Measurements from ENCODE around the gene MDK. TPM values are rescaled to one million over a fixed set of nuclear protein-coding genes. Genes with fewer than 3 reads are reported as not detected.

The MDK gene
- total and polyA plus RNA-seq, 2 of the 13 experiments (the other 11 are each of a cell fraction or from before 2014, with no cell fraction given) = 312 to 407 TPM

GRCh38 chr11:46338636-46338987, 42.9 kb upstream of the MDK start (continued):
- TF ChIP-seq IKZF5 (CRISPR knock-in tag; IDR thresholded peaks at IDR 0.05) (no peak), TBP (CRISPR knock-in tag; IDR thresholded peaks at IDR 0.05) (no peak), ZNF333 (CRISPR knock-in tag; IDR thresholded peaks at IDR 0.05; ENCODE audit: borderline replicate concordance) (no peak), ZNF160 (CRISPR knock-in tag; IDR thresholded peaks at IDR 0.05) (no peak), ZSCAN20 (CRISPR knock-in tag; IDR thresholded peaks at IDR 0.05; ENCODE audit: borderline replicate concordance) (no peak), HHEX (CRISPR knock-in tag; IDR thresholded peaks at IDR 0.05) (no peak), ZKSCAN5 (CRISPR knock-in tag; IDR thresholded peaks at IDR 0.05) (no peak), HBP1 (CRISPR knock-in tag; IDR thresholded peaks at IDR 0.05; ENCODE audit: low read depth) (no peak), ZNF263 (CRISPR knock-in tag; IDR thresholded peaks at IDR 0.05) (no peak)

GRCh38 chr11:46338988-46339666, 42.3 kb upstream of the MDK start:
- H3K4me2 ChIP-seq (ENCODE audit: low read depth, low read length) = peak overlapping the region; percentile 37; the same call in 1 of the 2 replicates
- H3K27ac ChIP-seq (ENCODE audit: extremely low read length, insufficient read depth, low read length) = no peak overlapping the region
- no TSS peak for BruUV-seq (replicated peaks)
- no peak for DNase-seq (ENCODE audit: low spot score)
- ChIA-PET CTCF (ENCODE audit: low intra/inter-chr PET ratio, low total read pairs) (no interaction called here), POLR2A (no interaction called here)
- H3K9ac ChIP-seq (ENCODE audit: insufficient read depth, low read depth, low read length) = no peak overlapping the region
- peaks cover 7 to 65% of the 10 kb centered on the region in 2 experiments for H3K27me3 ChIP-seq (ENCODE audit: control insufficient read depth in 1 of 2, insufficient read depth in 2 of 2, low read length in 2 of 2)
- in situ Hi-C loops (cut with HindIII; ENCODE audit: extremely low pct_ligation_motif_present, low pct_unique_long_range_greater_than_20kb) (no loop called here), intact Hi-C loops (cut with micrococcal nuclease; ENCODE audit: unreplicated experiment) (no loop called here)
- 19% methylated on average over 9 of the region's 16 CpGs for WGBS (ENCODE audit: low lambda C conversion rate)
- no peaks in the 10 kb centered on the region for H3K36me3 ChIP-seq (replicated peaks in 1 of 2; ENCODE audit: control insufficient read depth in 1 of 2, insufficient read depth in 2 of 2, low read length in 2 of 2)
- FAIRE-seq = no peak
- no peaks in the 10 kb centered on the region for H3K79me2 ChIP-seq (ENCODE audit: insufficient read depth, low read length)
- no peaks in the 10 kb centered on the region for H4K20me1 ChIP-seq (ENCODE audit: insufficient read depth, low read length)
- peak overlapping the region in 1 of 3 experiments; percentile 29; a peak in 1 of 6 replicates for H3K4me3 ChIP-seq (replicated peaks in 1 of 3; ENCODE audit: insufficient read depth in 1 of 3, low read depth in 2 of 3, low read length in 3 of 3)
- no peaks in the 10 kb centered on the region for H3K9me3 ChIP-seq (ENCODE audit: low read length)
- ATAC-seq = peak; percentile 33; the same call in 2 of the 3 replicates
- H2AFZ ChIP-seq (ENCODE audit: low read length) = no peak overlapping the region
- H3K4me1 ChIP-seq (ENCODE audit: insufficient read depth, low read length) = peaks cover 23% of the 10 kb centered on the region
- no peak for TF ChIP-seq HOMEZ (CRISPR knock-in tag; IDR thresholded peaks at IDR 0.05; ENCODE audit: low read depth)
- TF ChIP-seq ARID5B (CRISPR knock-in tag; IDR thresholded peaks at IDR 0.05) = no peak
- TF ChIP-seq KAT2B (IDR thresholded peaks at IDR 0.05; ENCODE audit: borderline replicate concordance, low read depth, low read length) = no peak
- no peak for TF ChIP-seq HOXA9 (CRISPR knock-in tag; IDR thresholded peaks at IDR 0.05; ENCODE audit: borderline replicate concordance)

Measured in HepG2 (cell line).